Measurements from ENCODE around the gene SNX19. TPM values are rescaled to one million over a fixed set of nuclear protein-coding genes. Genes with fewer than 3 reads are reported as not detected.
A peak's percentile ranks its signal among the peaks of the same experiment; 100 is the strongest.

The SNX19 gene
- total RNA-seq, 4 donors from 2014 or later = 37.9 to 88.2 (median 72.0) TPM

DNA sequence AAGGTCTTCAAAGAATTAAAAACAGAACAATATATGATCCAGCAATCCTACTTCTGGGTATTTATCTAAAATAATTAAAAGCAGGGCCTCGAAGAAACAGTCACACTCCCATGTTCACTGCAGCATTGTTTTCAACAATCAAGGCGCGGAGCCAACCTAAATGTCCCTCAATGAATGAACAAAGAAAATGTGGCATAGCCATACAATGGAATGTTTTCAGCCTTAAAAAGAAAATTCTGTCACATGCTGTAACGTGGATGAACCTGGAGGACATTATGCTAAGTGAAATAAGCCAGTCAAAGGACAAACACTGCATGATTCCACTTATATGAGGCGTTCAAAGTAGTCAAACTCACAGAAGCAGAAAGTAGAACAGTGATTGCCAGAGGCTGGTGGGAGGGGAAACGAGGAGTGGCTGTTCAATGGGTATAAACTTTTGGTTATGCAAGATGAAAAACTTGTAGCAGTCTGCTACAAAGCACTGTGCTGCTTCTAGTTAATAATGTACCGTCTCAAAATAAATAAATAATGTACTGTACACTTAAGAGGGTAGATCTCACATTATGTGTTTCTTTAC, 41.2 kb downstream of the SNX19 start:
- Histone ChIP-seq H3K4me1 (peaks cover 35 to 36% of the 10 kb centered on the region in 2 donors), H3K4me3 (no peak overlapping the region), H3K9me3 (no peaks in the 10 kb centered on the region), H3K36me3 (peaks cover 0 to 48% of the 10 kb centered on the region in 2 donors), H3K27ac (no peak overlapping the region), H3K27me3 (no peaks in the 10 kb centered on the region)
- no peak for DNase-seq
- intact Hi-C loops (cut with DNase I; ENCODE audit: low total_unique reads) (no loop called here), in situ Hi-C loops (cut with MboI; ENCODE audit: low sequenced_read_pairs in 4 of 4) (loop anchor here (25.0 kb wide), 1 partner anchor 663 kb away; no protein-coding TSS in a partner anchor)
- TF ChIP-seq CTCF (IDR thresholded peaks at IDR 0.05 in 4 of 5, conservative IDR thresholded peaks at IDR 0.05 in 1 of 5) (no peak), POLR2A (IDR thresholded peaks at IDR 0.05) (no peak)
- ATAC-seq = no peak

- H3K4me1 ChIP-seq = peaks cover 35 to 36% of the 10 kb centered on the region in 2 donors
- intact Hi-C loops (cut with DNase I; ENCODE audit: low total_unique reads) = no loop called here
Measured at GRCh38 chr11:130874396-130874795, 41.9 kb downstream of the SNX19 start.

DNA sequence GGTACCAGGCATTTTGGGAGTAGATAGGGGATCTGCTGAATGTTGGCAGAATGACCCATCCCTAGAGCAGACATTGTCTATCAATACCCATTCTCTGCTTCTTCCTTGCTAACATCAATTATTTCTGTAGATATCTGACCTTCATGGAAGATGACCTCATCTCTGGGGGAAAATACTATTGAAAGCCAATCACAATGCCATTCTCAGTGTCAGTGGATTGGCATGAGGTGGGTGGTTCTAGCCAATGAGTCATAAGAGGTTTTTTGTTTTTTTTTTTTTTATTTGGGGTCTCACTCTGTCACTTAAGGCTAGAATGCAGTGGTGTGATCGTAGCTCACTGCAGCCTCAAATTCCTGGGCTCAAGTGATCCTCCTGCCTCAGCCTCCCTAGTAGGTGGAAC, 42.5 kb downstream of the SNX19 start:
- no peaks in the 10 kb centered on the region for H3K27me3 ChIP-seq
- H3K27ac ChIP-seq = peak overlapping the region in 3 of 4 donors; percentile 78 to 79 (median 78)
- peaks cover 35 to 36% of the 10 kb centered on the region in 2 donors for H3K4me1 ChIP-seq
- no peak for ATAC-seq
- H3K36me3 ChIP-seq = peaks cover 0 to 35% of the 10 kb centered on the region in 2 donors
- in situ Hi-C loops (cut with MboI; ENCODE audit: low sequenced_read_pairs in 4 of 4) = loop anchor here in 1 of 4 donors (25.0 kb wide), 1 partner anchor 661 kb away; no protein-coding TSS in a partner anchor
- H3K4me3 ChIP-seq = no peak overlapping the region
- no peaks in the 10 kb centered on the region for H3K9me3 ChIP-seq
- TF ChIP-seq CTCF (IDR thresholded peaks at IDR 0.05 in 4 of 5, conservative IDR thresholded peaks at IDR 0.05 in 1 of 5) = no peak
- no peak for TF ChIP-seq POLR2A (IDR thresholded peaks at IDR 0.05)
- intact Hi-C loops (cut with DNase I; ENCODE audit: low total_unique reads) = no loop called here
- DNase-seq = no peak

More at GRCh38 chr11:130874396-130874795, 41.9 kb downstream of the SNX19 start:
- Histone ChIP-seq H3K36me3 (peaks cover 0 to 41% of the 10 kb centered on the region in 2 donors), H3K27me3 (no peaks in the 10 kb centered on the region), H3K9me3 (no peaks in the 10 kb centered on the region), H3K27ac (no peak overlapping the region), H3K4me3 (no peak overlapping the region)
- no peak for ATAC-seq
- TF ChIP-seq POLR2A (IDR thresholded peaks at IDR 0.05) (no peak), CTCF (IDR thresholded peaks at IDR 0.05 in 4 of 5, conservative IDR thresholded peaks at IDR 0.05 in 1 of 5) (no peak)
- in situ Hi-C loops (cut with MboI; ENCODE audit: low sequenced_read_pairs in 4 of 4) = loop anchor here in 1 of 4 donors (25.0 kb wide), 1 partner anchor 662 kb away; no protein-coding TSS in a partner anchor
- DNase-seq = no peak

GRCh38 chr11:130872981-130873380, 43.3 kb downstream of the SNX19 start:
- in situ Hi-C loops (cut with MboI; ENCODE audit: low sequenced_read_pairs in 4 of 4) = loop anchor here in 1 of 4 donors (25.0 kb wide), 1 partner anchor 661 kb away; no protein-coding TSS in a partner anchor
- ATAC-seq (peak; percentile 73 to 77), DNase-seq (peak in 1 of 2 donors; percentile 44)
- Histone ChIP-seq H3K4me3 (no peak overlapping the region), H3K27ac (peak overlapping the region; percentile 78 to 82 (median 78)), H3K4me1 (peaks cover 35 to 39% of the 10 kb centered on the region in 2 donors), H3K27me3 (no peaks in the 10 kb centered on the region), H3K9me3 (no peaks in the 10 kb centered on the region), H3K36me3 (peaks cover 0 to 27% of the 10 kb centered on the region in 2 donors)
- TF ChIP-seq CTCF (IDR thresholded peaks at IDR 0.05 in 4 of 5, conservative IDR thresholded peaks at IDR 0.05 in 1 of 5) (no peak), POLR2A (IDR thresholded peaks at IDR 0.05) (no peak)
- intact Hi-C loops (cut with DNase I; ENCODE audit: low total_unique reads) = no loop called here

Data from gastrocnemius medialis (tissue), 4 donors.